LNCaP clone FGC (cell line): ENCODE data around the gene MMP23B.
"Not testable (repeated sequence)": the region's sequence is repeated elsewhere in the genome, so short reads cannot be mapped to it uniquely, and the experiment has no call there.

Source experiments
- DNase-seq: peaks from one replicate; pipeline ENCODE4 v3.0.0-alpha.2; 2011; ENCODE audit warnings: low read depth
- H3K4me3 ChIP-seq: 2 replicates; pipeline ENCODE4 v1.5.1; 2011; ENCODE audit warnings: mild to moderate bottlenecking, low read depth, low read length, control low read depth
- TF ChIP-seq, protein P1 (sequence below): IDR thresholded peaks from 2 replicates; pipeline ENCODE4 v1.5.1; 2012; ENCODE audit warnings: mild to moderate bottlenecking; ENCODE audit not compliant: control insufficient read depth, insufficient read depth; ENCODE audit errors: extremely low read depth

The MMP23B gene

DNA sequence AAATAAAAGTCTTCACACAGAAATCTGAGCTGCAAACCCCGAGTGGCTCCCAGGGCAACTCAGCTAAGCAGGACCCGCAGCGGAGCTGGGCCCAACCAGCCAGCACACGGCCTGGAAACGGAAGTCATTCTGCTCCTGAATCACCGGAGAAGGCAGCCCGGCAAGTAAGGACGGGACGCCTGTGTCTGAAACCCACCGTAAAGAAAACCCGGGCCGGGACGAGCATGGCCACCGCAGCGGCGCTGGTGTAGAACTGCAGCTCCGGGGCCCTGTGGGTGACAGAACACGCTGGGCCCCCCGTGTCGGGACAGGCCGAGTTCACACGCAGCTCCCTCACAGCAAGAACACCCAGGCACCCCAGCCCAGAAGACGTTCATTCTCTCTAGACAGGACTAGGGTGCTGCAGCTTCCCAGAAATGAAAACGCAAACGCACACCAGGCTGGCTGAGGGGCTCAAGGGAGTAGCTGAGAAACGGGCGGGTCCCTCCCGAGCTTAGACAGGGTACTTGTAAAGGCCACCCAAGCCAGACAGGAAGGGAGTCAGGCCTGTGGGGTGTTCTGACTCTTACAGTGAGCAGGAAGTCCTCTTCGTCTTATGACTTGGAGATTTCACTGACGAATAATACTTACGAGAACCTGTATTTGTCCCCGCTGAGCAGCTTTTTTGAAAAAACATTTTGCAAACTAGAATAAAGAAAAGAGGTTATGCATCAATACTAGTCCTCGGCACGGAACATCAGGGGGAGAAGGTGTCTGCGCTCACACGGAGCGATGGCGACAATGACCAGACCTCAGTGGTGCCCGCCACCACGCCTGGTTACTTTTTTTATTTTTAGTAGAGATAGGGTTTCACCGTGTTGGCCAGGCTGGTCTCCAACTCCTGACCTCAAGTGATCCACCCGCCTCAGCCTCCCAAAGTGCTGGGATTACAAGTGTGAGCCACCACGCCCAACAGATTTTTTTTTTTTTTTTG is 37.8 kb downstream of the MMP23B start:
- DNase-seq, result no peak
- TF ChIP-seq, protein P1, sequence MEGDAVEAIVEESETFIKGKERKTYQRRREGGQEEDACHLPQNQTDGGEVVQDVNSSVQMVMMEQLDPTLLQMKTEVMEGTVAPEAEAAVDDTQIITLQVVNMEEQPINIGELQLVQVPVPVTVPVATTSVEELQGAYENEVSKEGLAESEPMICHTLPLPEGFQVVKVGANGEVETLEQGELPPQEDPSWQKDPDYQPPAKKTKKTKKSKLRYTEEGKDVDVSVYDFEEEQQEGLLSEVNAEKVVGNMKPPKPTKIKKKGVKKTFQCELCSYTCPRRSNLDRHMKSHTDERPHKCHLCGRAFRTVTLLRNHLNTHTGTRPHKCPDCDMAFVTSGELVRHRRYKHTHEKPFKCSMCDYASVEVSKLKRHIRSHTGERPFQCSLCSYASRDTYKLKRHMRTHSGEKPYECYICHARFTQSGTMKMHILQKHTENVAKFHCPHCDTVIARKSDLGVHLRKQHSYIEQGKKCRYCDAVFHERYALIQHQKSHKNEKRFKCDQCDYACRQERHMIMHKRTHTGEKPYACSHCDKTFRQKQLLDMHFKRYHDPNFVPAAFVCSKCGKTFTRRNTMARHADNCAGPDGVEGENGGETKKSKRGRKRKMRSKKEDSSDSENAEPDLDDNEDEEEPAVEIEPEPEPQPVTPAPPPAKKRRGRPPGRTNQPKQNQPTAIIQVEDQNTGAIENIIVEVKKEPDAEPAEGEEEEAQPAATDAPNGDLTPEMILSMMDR, result no peak
- no peak overlapping the region for H3K4me3 ChIP-seq

DNA sequence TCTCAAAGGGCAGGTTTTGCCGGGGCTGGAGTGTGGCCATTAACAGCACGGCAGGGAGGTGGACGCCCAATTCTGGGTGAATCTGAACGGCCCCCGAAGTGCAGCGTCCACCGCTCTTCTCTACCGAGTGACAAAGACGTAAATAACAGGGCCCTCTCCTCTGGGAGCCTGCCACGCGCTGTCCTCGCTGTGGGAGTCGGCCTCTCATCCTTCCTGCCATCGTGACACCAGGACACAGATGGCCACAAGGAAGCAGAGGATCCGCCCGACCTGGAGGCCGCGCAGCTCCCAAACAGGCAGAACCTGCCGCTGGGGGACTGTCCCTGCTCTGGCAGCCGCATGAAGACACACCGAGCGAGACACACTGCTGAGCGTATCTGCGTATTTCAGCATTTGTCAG is 38.9 kb downstream of the MMP23B start:
- H3K4me3 ChIP-seq, result no peak overlapping the region
- TF ChIP-seq, protein P1, result no peak
- peak; percentile 28 for DNase-seq

DNA sequence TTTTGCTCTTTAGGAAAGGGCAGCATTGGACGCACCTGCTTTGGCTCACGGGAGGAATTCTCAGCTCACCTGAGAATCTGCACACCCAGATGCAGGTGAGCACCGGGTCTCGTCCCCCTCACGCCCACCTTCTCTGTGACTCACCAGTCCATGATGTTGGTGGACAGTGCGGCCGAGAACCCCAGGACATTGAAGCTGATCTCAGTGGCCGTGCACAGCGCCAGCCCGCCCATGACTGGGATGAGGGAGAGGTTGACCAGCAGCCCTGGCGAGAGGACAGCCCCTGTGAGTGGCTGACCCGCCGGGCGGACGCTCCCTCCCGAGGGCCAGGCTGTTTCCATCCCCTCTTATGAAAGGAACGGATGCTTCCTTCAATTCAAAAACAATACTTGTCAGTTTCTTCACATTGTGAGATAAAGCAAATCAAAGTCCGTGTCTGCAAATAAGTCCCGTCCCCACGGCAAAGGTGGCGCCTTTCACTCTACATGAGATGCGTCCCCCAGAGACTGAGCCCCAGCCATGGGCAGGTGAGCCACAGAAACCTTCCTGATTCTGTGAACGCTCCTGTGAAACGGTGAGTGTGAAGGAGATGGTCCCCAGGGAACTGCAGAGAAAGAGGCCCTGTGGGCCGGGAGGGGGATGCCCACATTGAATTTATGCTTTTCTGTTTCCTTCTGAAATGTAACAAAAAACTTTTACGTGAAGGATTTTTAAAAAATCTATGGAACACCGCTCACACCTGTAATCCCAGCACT is 39.6 kb downstream of the MMP23B start:
- TF ChIP-seq, protein P1, result no peak
- H3K4me3 ChIP-seq, result no peak overlapping the region
- DNase-seq, result no peak

DNA sequence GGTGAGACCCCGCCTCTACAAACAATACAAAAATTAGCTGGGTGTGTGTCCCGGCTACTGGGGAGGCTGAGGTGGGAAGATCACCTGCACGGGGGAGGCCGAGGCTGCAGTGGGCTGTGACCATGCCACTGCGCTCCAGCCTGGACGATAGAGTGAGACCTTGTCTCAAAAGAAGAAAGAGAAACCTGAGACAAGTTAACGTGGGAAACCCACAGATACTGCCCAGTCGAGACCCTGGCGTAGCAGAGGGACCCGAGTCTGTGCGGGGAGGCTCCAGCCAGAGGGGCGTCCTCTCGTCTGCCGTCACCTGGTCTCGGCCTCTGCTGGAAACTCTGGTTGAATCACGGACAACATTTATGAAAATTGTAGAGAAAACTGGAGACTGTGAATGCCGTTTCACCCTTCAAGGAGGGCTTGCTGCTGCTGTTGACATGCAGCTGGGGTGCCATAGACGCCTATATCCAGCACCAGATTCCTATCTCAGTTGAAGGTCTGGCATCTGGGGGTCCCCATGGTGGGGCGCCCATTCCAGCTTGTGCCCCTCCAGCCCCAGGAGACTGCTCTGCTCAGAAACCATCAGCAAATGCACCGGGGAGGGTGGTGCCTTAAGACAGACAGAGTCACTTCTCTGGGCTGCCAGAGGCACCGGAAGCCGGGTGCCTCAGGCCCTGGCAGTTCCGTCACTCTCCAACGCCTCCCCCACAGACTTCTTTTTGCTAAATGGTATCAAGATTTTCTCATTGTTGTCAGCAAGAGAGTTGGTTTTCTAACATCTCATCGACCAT is 40.4 kb downstream of the MMP23B start:
- no peak for DNase-seq
- TF ChIP-seq, protein P1, result no peak
- H3K4me3 ChIP-seq, result no peak overlapping the region

DNA sequence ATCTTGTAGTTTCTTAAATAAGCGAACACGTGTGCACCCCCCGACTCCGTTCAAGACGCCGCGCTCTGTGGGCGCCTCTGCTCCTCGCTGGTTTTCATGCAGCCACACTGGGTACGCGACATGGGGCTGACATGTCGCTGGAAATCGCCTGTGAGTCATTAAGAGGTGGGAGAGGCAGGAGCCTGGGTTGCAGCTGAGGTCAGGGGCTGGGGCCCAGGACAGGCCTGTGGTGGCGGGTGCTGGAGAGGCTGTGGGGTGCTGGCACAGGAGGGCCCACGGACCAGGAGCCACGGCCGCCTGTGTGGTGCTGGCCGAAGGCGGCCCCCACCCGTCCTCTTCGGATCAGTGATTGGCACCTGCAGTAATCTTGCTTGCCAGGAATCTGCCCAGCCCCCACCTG is 42.8 kb downstream of the MMP23B start:
- H3K4me3 ChIP-seq, DNase-seq: not testable (repeated sequence)

DNA sequence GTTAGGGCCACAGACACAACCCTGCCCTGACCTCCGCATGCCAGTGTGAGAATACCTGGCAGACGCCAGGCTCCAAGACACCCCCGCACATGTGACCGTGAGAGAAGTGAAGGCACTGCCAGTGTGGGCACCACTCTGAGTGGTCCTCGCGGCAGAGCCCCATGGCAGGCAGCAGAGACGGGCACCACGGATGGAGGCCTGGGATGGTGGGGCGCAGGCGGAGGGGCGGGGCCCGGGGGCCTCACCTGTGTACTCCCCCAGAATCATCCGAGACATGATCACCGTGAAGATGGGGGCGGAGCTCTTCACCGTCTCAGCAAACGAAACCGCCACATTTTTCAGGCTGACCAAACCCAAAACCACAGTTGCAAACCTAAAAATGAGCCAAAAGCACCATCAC is 43.2 kb downstream of the MMP23B start:
- DNase-seq, H3K4me3 ChIP-seq: not testable (repeated sequence)

DNA sequence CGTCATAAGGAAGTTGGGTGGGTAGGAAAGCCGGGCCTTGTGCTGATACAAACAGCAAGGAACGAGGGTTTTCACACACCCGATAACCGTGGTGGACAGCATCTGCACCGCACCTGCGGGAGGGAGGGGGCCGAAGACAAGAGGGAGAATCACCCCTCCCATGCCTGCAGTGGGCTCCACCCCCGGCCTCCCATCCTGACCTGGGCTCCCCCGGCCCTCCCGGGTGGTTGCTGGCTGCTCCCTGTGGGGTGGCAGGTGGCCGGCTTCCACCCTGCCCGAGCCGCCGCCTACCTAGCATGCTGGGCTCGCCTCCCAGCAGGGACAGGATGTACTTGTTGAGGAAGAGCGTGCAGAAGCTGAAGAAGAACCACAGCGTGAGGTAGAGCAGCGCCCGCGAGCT is 44.1 kb downstream of the MMP23B start:
- H3K4me3 ChIP-seq, DNase-seq: not testable (repeated sequence)
